Hepatocyte (in vitro differentiated cells): ENCODE measurements around the gene KIF7.

ENCODE experiments used
- EZH2 ChIP-seq: fragments of 200-600 bp; sonication (generic); IDR thresholded peaks from 2 replicates; pipeline ENCODE4 v1.6.1; 2016; ENCODE audit warnings: antibody characterized with exemption, mild to moderate bottlenecking, borderline replicate concordance
- TF ChIP-seq, protein P1 (sequence below): fragments of 200-600 bp; sonication (generic); IDR thresholded peaks from 2 replicates; pipeline ENCODE4 v1.5.1; 2016; ENCODE audit warnings: antibody characterized with exemption, mild to moderate bottlenecking; ENCODE audit not compliant: poor library complexity

GRCh38 chr15:89586651-89587050 lies 68.6 kb downstream of the KIF7 start:
- TF ChIP-seq, protein P1, sequence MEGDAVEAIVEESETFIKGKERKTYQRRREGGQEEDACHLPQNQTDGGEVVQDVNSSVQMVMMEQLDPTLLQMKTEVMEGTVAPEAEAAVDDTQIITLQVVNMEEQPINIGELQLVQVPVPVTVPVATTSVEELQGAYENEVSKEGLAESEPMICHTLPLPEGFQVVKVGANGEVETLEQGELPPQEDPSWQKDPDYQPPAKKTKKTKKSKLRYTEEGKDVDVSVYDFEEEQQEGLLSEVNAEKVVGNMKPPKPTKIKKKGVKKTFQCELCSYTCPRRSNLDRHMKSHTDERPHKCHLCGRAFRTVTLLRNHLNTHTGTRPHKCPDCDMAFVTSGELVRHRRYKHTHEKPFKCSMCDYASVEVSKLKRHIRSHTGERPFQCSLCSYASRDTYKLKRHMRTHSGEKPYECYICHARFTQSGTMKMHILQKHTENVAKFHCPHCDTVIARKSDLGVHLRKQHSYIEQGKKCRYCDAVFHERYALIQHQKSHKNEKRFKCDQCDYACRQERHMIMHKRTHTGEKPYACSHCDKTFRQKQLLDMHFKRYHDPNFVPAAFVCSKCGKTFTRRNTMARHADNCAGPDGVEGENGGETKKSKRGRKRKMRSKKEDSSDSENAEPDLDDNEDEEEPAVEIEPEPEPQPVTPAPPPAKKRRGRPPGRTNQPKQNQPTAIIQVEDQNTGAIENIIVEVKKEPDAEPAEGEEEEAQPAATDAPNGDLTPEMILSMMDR, result no peak
- TF ChIP-seq EZH2, result no peak
